Gastroesophageal sphincter (tissue), 3 donors: ENCODE data around the gene NANOG.
"Not testable (repeated sequence)": the region's sequence is repeated elsewhere in the genome, so short reads cannot be mapped to it uniquely, and the experiment has no call there.

Experiments used
- CTCF ChIP-seq, 4 experiments: fragments of 200-600 bp in 2 of 4; fragments of 450-650 bp in 2 of 4; sonication (generic) in 1 of 4; IDR thresholded peaks; one replicate each; pipeline ENCODE4 v1.5.1; 2017 to 2019; ENCODE audit warnings: antibody characterized with exemption in 4 of 4, mild to moderate bottlenecking in 2 of 4, moderate library complexity in 2 of 4
- POLR2A ChIP-seq, 2 donors: fragments of 450-650 bp; IDR thresholded peaks; one replicate each; pipeline ENCODE4 v1.6.1; 2017; ENCODE audit warnings: antibody characterized with exemption in 2 of 2, mild to moderate bottlenecking in 2 of 2, moderate library complexity in 1 of 2
- POLR2AphosphoS5 ChIP-seq: sonication (generic); formaldehyde crosslinking; IDR thresholded peaks from one replicate; pipeline ENCODE4 v1.6.1; 2017; ENCODE audit warnings: antibody characterized with exemption

GRCh38 chr12:7847226-7848097 lies 58.3 kb downstream of the NANOG start:
- TF ChIP-seq POLR2A (IDR thresholded peaks at IDR 0.05); CTCF (IDR thresholded peaks at IDR 0.05); POLR2AphosphoS5: not testable (repeated sequence)
